Fibroblast of lung (primary cell): ENCODE data around the gene RAB23.

Experiments used
- EZH2 ChIP-seq: IDR thresholded peaks from 2 replicates; pipeline ENCODE4 v1.5.1; 2012; ENCODE audit warnings: low read length, control low read depth, mild to moderate bottlenecking; ENCODE audit errors: missing control alignments
- TF ChIP-seq, protein P1 (sequence below), 2 donors: IDR thresholded peaks in 1 of 2; conservative IDR thresholded peaks in 1 of 2; 1 replicate in 1 of 2; 2 replicates in 1 of 2; pipeline ENCODE4 v1.5.1; 2011 to 2012; ENCODE audit warnings: low read length in 2 of 2, control low read depth in 1 of 2, inconsistent platforms in 1 of 2, low read depth in 1 of 2, mild to moderate bottlenecking in 1 of 2

DNA sequence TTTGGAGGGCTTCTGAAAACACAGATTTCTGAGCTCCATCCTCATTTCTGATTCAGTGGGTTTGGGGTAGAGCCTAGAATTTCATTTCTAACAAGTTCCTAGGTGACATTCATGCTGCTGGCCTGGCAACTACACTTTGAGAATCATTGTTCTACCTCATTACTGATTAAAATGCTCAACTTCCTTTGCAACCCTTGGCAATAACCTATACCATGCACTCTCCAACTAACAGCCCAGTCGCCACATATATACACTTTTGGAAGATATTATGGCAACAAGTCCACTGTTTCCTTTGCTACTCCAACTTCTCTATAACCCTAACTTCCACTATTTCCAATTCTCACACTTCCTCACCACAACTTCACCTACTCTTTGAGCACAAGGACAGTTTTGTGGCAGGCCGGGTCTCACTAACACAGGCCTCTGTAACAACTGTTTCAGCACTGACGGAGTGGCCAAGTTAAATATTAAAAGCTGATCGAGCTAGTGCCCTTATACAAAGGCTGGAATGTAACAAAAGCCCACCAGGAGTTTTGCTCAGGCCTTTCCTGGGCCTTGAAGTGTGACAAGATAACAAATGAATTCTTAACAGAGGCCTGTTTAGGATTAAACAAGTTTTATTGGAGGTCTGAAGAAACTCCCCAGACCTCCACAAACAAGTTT lies 32.1 kb upstream of the RAB23 start:
- TF ChIP-seq, protein P1, sequence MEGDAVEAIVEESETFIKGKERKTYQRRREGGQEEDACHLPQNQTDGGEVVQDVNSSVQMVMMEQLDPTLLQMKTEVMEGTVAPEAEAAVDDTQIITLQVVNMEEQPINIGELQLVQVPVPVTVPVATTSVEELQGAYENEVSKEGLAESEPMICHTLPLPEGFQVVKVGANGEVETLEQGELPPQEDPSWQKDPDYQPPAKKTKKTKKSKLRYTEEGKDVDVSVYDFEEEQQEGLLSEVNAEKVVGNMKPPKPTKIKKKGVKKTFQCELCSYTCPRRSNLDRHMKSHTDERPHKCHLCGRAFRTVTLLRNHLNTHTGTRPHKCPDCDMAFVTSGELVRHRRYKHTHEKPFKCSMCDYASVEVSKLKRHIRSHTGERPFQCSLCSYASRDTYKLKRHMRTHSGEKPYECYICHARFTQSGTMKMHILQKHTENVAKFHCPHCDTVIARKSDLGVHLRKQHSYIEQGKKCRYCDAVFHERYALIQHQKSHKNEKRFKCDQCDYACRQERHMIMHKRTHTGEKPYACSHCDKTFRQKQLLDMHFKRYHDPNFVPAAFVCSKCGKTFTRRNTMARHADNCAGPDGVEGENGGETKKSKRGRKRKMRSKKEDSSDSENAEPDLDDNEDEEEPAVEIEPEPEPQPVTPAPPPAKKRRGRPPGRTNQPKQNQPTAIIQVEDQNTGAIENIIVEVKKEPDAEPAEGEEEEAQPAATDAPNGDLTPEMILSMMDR (conservative IDR thresholded peaks at IDR 0.05 in 1 of 2, IDR thresholded peaks at IDR 0.05 in 1 of 2; ENCODE audit: low read depth in 1 of 2, low read length in 2 of 2): no peak
- TF ChIP-seq EZH2: no peak
